Measurements from ENCODE around the gene B3GNT5. TPM values are rescaled to one million over a fixed set of nuclear protein-coding genes. Genes with fewer than 3 reads are reported as not detected.

Gene B3GNT5
- total and polyA plus RNA-seq, 5 donors from 2014 or later, result 0.23 to 2.2 (median 0.38) TPM

- Histone ChIP-seq H3K4me1 (ENCODE audit: control insufficient read depth, insufficient read depth, low read length, poor library complexity, severe bottlenecking) (no peaks in the 10 kb centered on the region), H3K36me3 (ENCODE audit: control insufficient read depth, insufficient read depth, low read length) (no peaks in the 10 kb centered on the region), H3K4me3 (ENCODE audit: low read depth, low read length) (no peak overlapping the region), H3K9me3 (ENCODE audit: control insufficient read depth in 2 of 2, low read length in 2 of 2) (no peaks in the 10 kb centered on the region), H3K27ac (ENCODE audit: insufficient read depth, low read length, poor library complexity, severe bottlenecking) (no peak overlapping the region), H3K27me3 (ENCODE audit: control insufficient read depth, insufficient read depth, low read length) (no peaks in the 10 kb centered on the region)
- ATAC-seq (ENCODE audit: low read depth in 2 of 2), result no peak
- Mint-ChIP-seq H3K36me3 (no peaks in the 10 kb centered on the region), H3K4me3 (no peak overlapping the region), H3K4me1 (peaks cover 0 to 3% (median 0%) of the 10 kb centered on the region in 4 donors), H3K27me3 (no peaks in the 10 kb centered on the region), H3K9me3 (no peaks in the 10 kb centered on the region), H3K27ac (no peak overlapping the region)
- DNase-seq, result no peak
Observed at GRCh38 chr3:183233966-183234365, 19.1 kb upstream of the B3GNT5 start.

- no peaks in the 10 kb centered on the region for H3K36me3 ChIP-seq (ENCODE audit: control insufficient read depth, insufficient read depth, low read length)
- H3K27me3 ChIP-seq (ENCODE audit: control insufficient read depth, insufficient read depth, low read length), result no peaks in the 10 kb centered on the region
- H3K36me3 Mint-ChIP-seq, result no peaks in the 10 kb centered on the region
- H3K4me1 Mint-ChIP-seq, result peaks cover 0 to under 1% (median 0%) of the 10 kb centered on the region in 4 donors
- no peak overlapping the region for H3K27ac Mint-ChIP-seq
- no peaks in the 10 kb centered on the region for H3K4me1 ChIP-seq (ENCODE audit: control insufficient read depth, insufficient read depth, low read length, poor library complexity, severe bottlenecking)
- H3K9me3 ChIP-seq (ENCODE audit: control insufficient read depth in 2 of 2, low read length in 2 of 2), result peaks cover 11 to 16% of the 10 kb centered on the region in 2 experiments
- no peak overlapping the region for H3K27ac ChIP-seq (ENCODE audit: insufficient read depth, low read length, poor library complexity, severe bottlenecking)
- H3K9me3 Mint-ChIP-seq, result peaks cover 5 to 17% (median 11%) of the 10 kb centered on the region in 7 donors
- H3K27me3 Mint-ChIP-seq, result peaks cover 6% of the 10 kb centered on the region
- DNase-seq (no peak), ATAC-seq (ENCODE audit: low read depth in 2 of 2) (no peak)
- H3K4me3 ChIP-seq (ENCODE audit: low read depth, low read length), result no peak overlapping the region
- H3K4me3 Mint-ChIP-seq, result no peak overlapping the region
Observed at GRCh38 chr3:183239046-183239445, 14.0 kb upstream of the B3GNT5 start.

GRCh38 chr3:183242431-183242830, 10.6 kb upstream of the B3GNT5 start:
- no peaks in the 10 kb centered on the region for H3K4me1 ChIP-seq (ENCODE audit: control insufficient read depth, insufficient read depth, low read length, poor library complexity, severe bottlenecking)
- Mint-ChIP-seq H3K9me3 (peaks cover 7 to 17% (median 11%) of the 10 kb centered on the region in 7 donors), H3K4me3 (no peak overlapping the region), H3K4me1 (peaks cover 0 to 5% (median 0%) of the 10 kb centered on the region in 4 donors), H3K36me3 (no peaks in the 10 kb centered on the region), H3K27me3 (peaks cover 6% of the 10 kb centered on the region), H3K27ac (no peak overlapping the region)
- H3K4me3 ChIP-seq (ENCODE audit: low read depth, low read length), result no peak overlapping the region
- no peak overlapping the region for H3K27ac ChIP-seq (ENCODE audit: insufficient read depth, low read length, poor library complexity, severe bottlenecking)
- H3K9me3 ChIP-seq (ENCODE audit: control insufficient read depth in 2 of 2, low read length in 2 of 2), result peaks cover 11 to 16% of the 10 kb centered on the region in 2 experiments
- ATAC-seq (ENCODE audit: low read depth in 2 of 2) (no peak), DNase-seq (no peak)
- H3K27me3 ChIP-seq (ENCODE audit: control insufficient read depth, insufficient read depth, low read length), result no peaks in the 10 kb centered on the region
- no peaks in the 10 kb centered on the region for H3K36me3 ChIP-seq (ENCODE audit: control insufficient read depth, insufficient read depth, low read length)

DNA sequence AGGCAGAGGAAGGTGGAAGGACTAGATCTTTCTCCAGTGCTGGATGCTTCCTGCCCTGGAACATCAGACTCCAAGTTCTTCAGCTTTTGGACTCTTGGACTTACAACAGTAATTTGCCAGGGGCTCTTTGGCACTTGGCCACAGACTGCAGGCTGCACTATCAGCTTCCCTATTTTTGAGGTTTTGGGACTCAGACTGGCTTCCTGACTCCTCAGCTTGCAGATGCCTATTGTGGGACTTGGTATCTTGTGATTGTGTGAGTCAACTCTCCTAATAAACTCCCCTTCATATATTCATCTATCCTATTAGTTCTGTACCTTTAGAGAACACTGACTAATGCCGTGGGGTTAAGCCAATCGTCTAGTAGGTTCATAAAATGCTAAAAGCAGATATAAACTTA, 8.8 kb upstream of the B3GNT5 start:
- Mint-ChIP-seq H3K9me3 (peaks cover 7 to 17% (median 11%) of the 10 kb centered on the region in 7 donors), H3K4me3 (no peak overlapping the region), H3K4me1 (peaks cover 0 to 5% (median 0%) of the 10 kb centered on the region in 4 donors), H3K27ac (no peak overlapping the region), H3K36me3 (no peaks in the 10 kb centered on the region), H3K27me3 (peaks cover 6% of the 10 kb centered on the region)
- H3K36me3 ChIP-seq (ENCODE audit: control insufficient read depth, insufficient read depth, low read length), result no peaks in the 10 kb centered on the region
- H3K27ac ChIP-seq (ENCODE audit: insufficient read depth, low read length, poor library complexity, severe bottlenecking), result no peak overlapping the region
- H3K4me1 ChIP-seq (ENCODE audit: control insufficient read depth, insufficient read depth, low read length, poor library complexity, severe bottlenecking), result no peaks in the 10 kb centered on the region
- ATAC-seq (ENCODE audit: low read depth in 2 of 2) (no peak), DNase-seq (no peak)
- H3K4me3 ChIP-seq (ENCODE audit: low read depth, low read length), result no peak overlapping the region
- peaks cover 11 to 16% of the 10 kb centered on the region in 2 experiments for H3K9me3 ChIP-seq (ENCODE audit: control insufficient read depth in 2 of 2, low read length in 2 of 2)
- H3K27me3 ChIP-seq (ENCODE audit: control insufficient read depth, insufficient read depth, low read length), result no peaks in the 10 kb centered on the region

GRCh38 chr3:183244981-183245476, 8.0 kb upstream of the B3GNT5 start:
- Histone ChIP-seq H3K27ac (ENCODE audit: insufficient read depth, low read length, poor library complexity, severe bottlenecking) (no peak overlapping the region), H3K36me3 (ENCODE audit: control insufficient read depth, insufficient read depth, low read length) (no peaks in the 10 kb centered on the region), H3K9me3 (ENCODE audit: control insufficient read depth in 2 of 2, low read length in 2 of 2) (peaks cover 11 to 16% of the 10 kb centered on the region in 2 experiments), H3K4me1 (ENCODE audit: control insufficient read depth, insufficient read depth, low read length, poor library complexity, severe bottlenecking) (no peaks in the 10 kb centered on the region), H3K4me3 (ENCODE audit: low read depth, low read length) (no peak overlapping the region), H3K27me3 (ENCODE audit: control insufficient read depth, insufficient read depth, low read length) (no peaks in the 10 kb centered on the region)
- Mint-ChIP-seq H3K4me1 (peaks cover 0 to 5% (median 0%) of the 10 kb centered on the region in 4 donors), H3K36me3 (no peaks in the 10 kb centered on the region), H3K27ac (no peak overlapping the region), H3K27me3 (peaks cover 8% of the 10 kb centered on the region), H3K9me3 (peaks cover 7 to 17% (median 11%) of the 10 kb centered on the region in 7 donors), H3K4me3 (no peak overlapping the region)
- DNase-seq (no peak), ATAC-seq (ENCODE audit: low read depth in 2 of 2) (no peak)

GRCh38 chr3:183247011-183247589, 6.0 kb upstream of the B3GNT5 start:
- H3K9me3 ChIP-seq (ENCODE audit: control insufficient read depth in 2 of 2, low read length in 2 of 2), result peaks cover 11 to 14% of the 10 kb centered on the region in 2 experiments
- H3K4me3 Mint-ChIP-seq, result no peak overlapping the region
- ATAC-seq (ENCODE audit: low read depth in 2 of 2) (no peak), DNase-seq (no peak)
- H3K36me3 Mint-ChIP-seq, result no peaks in the 10 kb centered on the region
- H3K27ac ChIP-seq (ENCODE audit: insufficient read depth, low read length, poor library complexity, severe bottlenecking), result no peak overlapping the region
- no peaks in the 10 kb centered on the region for H3K4me1 ChIP-seq (ENCODE audit: control insufficient read depth, insufficient read depth, low read length, poor library complexity, severe bottlenecking)
- no peaks in the 10 kb centered on the region for H3K36me3 ChIP-seq (ENCODE audit: control insufficient read depth, insufficient read depth, low read length)
- H3K27me3 ChIP-seq (ENCODE audit: control insufficient read depth, insufficient read depth, low read length), result no peaks in the 10 kb centered on the region
- peaks cover 6% of the 10 kb centered on the region for H3K27me3 Mint-ChIP-seq
- H3K9me3 Mint-ChIP-seq, result peaks cover 0 to 9% (median 6%) of the 10 kb centered on the region in 7 donors
- H3K27ac Mint-ChIP-seq, result no peak overlapping the region
- peaks cover 0 to 5% (median 0%) of the 10 kb centered on the region in 4 donors for H3K4me1 Mint-ChIP-seq
- H3K4me3 ChIP-seq (ENCODE audit: low read depth, low read length), result no peak overlapping the region

DNA sequence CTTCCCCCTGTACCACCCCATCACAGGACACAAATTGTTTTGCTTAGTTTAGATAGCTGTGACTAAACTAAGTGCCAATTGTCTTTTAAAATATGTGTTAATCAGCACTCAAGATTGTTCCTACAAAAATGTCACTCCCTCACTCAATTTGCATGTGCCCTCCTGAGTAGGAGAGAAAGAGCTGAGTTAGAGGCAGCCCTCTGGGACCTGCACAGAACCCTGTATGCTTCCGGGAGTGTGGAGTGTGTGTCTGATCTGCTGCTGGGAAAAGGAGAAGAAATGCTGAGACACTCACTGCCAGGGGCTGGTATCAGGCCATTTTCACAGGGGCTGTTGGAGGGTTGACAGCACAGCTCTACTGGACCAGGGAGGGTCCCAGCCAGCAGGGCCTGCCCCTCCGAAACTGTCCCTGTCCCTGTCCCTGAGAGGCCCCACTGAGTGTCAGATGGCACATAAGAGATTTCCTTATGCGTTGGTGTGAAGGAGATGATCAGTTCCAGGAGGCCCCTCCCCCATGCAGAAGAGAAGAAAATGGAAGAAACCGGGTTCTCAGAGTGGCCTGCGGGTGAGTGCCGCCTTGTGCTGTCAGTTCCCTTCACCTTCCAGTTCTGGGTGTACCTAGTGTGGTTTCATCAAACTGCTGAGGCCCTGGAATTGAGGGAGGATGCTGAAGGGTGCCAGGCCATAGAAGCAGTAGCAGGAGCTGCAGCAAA, 3.9 kb upstream of the B3GNT5 start:
- no peak overlapping the region for H3K4me3 ChIP-seq (ENCODE audit: low read depth, low read length)
- H3K4me3 Mint-ChIP-seq, result no peak overlapping the region
- peaks cover 0 to 2% (median 0%) of the 10 kb centered on the region in 7 donors for H3K9me3 Mint-ChIP-seq
- H3K36me3 Mint-ChIP-seq, result no peaks in the 10 kb centered on the region
- H3K27ac ChIP-seq (ENCODE audit: insufficient read depth, low read length, poor library complexity, severe bottlenecking), result no peak overlapping the region
- no peak for DNase-seq
- peaks cover 2% of the 10 kb centered on the region for H3K27me3 ChIP-seq (ENCODE audit: control insufficient read depth, insufficient read depth, low read length)
- no peaks in the 10 kb centered on the region for H3K9me3 ChIP-seq (ENCODE audit: control insufficient read depth in 2 of 2, low read length in 2 of 2)
- H3K27me3 Mint-ChIP-seq, result peaks cover 10% of the 10 kb centered on the region
- ATAC-seq (ENCODE audit: low read depth in 2 of 2), result no peak
- H3K27ac Mint-ChIP-seq, result no peak overlapping the region
- no peaks in the 10 kb centered on the region for H3K36me3 ChIP-seq (ENCODE audit: control insufficient read depth, insufficient read depth, low read length)
- H3K4me1 ChIP-seq (ENCODE audit: control insufficient read depth, insufficient read depth, low read length, poor library complexity, severe bottlenecking), result peaks cover 12% of the 10 kb centered on the region
- peaks cover 0 to 8% (median 4%) of the 10 kb centered on the region in 4 donors for H3K4me1 Mint-ChIP-seq
